HG02588 (cell line): ENCODE data around the gene TNS1.

Experiments used
- ATAC-seq: cut with Tn5 transposase; IDR thresholded peaks from one replicate; pipeline ENCODE4 v1.9.1; 2021; ENCODE audit warnings: mild to moderate bottlenecking, moderate library complexity; ENCODE audit not compliant: unreplicated experiment

The TNS1 gene

DNA sequence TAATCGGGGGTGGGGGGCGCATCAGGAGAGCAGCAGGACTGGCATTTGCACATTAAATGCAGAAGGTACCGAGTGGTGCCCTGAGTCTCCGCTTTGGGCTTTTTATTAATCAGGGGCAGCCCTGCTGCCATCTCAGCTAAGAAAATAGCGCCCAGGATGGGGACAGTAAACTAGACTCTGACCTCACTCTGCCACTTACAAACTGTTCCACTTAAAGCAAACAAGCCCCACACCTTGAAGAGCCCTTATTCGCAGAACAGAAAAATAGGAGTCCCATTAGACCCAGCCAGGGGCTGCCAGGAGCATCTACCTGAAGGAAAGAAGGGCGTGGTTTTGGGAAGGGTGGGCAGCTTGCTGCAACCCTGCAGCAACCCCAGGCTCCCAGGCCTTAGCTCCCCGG is 165.3 kb downstream of the TNS1 start:
- ATAC-seq, result no peak

DNA sequence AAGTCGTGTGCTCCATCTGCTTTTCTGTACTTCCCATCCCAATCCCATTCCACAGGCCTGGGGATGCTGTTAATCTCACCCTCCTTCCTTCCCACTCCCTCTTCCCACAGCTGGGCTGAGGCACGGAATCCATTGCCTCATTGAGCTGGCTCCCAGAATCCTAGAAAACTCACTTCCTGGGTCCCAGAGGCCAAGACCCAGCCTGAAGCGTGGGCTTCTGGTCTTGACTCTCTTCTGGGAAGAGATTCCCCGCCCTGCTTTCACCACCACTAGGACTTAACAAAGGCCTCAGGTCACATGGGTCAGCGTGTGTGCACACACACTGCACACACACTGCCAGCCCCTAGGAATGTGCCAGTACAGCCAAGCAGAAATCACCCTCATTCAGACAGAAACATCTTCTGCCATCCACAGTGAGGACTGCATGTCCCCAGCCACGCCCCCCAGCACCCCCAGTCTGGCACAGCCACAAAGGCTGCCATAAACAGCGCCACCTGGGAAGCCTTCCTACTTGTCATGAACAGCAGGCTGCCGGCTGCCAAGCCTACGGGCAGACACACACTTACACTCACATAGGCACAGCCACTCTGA is 165.8 kb downstream of the TNS1 start:
- no peak for ATAC-seq

DNA sequence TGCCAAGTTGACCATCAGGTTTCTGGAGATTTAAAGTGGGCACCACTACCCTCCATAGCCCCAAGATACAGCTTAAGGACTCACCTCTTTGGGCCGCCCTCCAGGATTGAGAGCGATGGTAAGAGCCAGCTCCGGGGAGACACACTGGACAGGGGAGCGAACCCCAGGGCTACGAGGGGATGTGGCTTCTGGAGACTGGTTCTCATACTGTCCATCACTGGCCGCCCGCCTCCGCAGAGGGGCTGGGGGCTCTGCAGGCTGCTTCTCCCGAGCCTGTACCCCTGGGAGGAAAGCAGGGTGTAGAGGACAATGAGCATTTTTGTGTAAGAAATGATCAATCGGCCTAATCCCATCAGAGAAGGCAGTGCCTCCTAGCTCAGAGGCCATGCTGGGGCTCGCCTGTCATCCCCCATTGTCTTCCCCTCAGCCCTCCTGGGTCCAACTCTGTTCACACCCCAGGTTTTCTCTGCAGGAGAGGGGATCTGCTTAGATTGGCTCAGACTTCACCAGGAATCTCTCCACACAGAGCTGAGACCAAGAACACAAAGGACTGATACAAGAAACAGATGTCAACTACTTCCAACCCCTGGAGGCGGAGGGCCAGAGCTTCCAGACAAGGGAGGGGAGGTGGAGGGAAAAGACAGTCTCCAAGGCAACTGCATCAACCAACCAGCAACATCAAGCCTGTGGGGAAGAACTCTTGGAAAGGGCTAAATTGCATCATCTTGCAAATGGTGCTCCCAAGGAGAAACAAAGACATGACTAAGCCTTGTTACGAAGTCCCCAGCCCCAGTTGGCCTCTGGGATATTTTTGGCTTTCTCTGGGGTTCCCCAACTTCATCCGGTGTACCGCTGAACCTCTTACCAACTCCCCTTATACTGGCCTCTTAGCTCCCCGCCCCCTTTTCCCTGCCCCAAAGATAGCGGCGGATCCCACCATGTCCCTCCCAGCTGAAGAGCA is 166.6 kb downstream of the TNS1 start:
- ATAC-seq, result no peak

DNA sequence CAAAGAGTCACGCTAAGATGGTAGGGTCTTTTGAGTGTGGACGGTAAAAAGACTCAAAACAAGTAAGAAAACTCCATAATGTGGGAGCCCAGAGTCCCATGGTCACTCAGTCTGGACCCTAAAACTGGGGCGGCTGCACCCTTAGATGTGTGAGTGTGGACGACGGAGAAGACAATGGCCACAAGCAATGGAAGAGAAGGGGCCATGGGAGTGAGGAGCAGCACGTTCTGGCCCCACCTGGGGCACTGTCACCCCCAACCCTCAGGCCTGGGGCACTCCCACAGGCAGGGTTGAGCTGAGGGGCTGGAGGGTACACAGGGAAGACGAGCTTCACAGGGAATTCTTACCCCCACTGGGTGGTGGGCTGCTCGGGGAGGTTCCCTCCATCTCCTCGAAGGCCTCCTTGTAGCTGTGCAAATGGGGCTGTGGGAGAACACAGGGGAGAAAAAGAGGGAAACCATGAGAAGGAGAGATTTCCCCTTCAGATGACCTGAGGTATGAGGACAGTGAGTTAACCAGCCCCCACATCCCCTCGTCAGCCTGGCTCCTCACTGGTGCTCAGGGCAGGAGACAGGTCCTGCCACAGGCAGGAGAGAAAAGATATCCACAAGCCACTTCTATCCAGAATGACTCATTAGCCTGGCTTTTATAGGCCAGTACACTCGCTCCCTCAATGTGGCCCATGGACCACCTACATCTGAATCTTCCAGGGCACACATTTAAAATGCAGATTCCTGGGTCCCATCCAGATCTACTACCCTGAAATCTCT is 167.9 kb downstream of the TNS1 start:
- ATAC-seq, result no peak

DNA sequence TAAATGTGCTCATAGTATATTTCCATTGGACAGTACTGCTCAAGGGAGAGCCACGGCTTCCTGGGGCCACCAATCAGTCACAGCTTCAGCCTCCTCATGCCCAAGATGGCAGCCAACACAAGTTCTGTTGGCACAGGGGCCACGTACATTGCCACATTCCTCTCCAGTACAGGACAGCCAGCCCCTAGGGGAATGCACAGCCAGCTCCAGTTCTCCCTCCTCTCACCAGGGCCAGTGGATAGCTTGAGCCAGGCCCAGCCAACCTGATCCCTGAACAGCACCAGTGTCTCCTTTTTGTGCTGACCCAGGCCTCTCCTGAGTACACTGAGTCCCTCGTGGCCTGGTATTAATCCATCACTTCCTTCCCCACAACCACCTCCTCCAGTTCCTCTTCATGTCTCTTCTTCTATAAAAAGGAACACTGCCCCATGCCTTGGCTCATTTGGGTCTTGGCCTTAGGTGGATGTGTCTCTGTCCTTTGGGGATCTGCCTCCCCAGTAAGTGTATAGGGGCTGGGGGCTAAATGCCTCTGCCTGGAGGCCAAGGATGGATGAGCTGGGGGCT is 168.7 kb downstream of the TNS1 start:
- ATAC-seq, result no peak

DNA sequence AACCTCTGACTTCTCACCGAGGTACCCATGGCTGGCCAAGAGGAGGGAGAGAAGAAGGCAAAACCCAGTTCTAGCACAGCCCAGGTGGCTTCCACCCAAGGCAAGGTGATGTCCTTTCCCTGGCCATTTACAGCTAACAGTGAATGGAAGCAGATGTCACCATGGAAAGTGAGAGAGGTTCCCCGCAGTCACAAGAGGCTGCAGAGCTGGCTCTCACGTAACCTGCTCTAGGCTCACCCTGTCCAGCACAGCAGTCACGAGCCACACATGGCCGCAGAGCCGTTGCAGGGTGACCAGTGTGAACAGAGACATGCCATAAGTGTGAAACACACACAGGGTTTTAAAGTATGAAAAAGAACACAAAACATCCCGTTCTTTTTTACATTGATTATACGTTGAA is 169.4 kb downstream of the TNS1 start:
- ATAC-seq, result no peak

DNA sequence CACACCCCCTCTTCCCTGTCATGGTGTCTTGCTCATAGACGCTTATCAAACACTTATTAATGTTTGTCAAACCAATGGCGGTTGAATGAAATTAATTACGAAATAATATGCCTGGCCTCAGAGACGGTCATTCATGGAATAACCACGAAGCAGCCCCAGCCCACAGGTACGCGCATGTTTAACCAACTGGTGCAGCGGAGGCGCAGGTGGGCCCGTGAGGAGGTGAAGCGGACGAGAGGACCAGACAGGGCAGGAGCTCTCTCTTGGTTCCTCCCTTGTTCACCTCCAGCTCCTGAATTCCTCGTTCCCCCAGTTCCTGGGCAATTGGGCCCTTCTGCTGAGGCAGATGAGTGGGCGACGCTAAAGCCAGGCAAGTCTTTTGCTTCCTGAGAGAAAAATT is 169.8 kb downstream of the TNS1 start:
- ATAC-seq, result no peak

DNA sequence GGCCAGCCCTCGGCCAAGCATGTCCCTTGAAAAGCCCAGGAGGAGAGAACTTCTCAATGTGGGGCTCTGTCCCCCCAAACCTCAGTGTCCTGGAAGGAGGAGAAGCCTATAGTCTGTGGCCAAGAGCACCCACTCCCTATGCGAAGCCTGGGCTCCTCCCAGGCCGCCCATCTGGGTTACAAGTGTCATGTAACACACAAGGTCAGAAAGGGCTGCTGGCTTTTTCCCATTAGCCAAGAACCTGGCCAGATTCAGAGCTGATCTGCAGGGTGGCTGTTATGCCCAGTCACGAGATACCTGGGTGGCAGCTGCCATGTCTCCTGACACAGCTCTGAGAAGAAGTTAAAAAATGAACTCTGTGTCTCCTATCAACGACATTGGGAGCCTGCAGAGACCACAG is 170.7 kb downstream of the TNS1 start:
- ATAC-seq, result no peak

DNA sequence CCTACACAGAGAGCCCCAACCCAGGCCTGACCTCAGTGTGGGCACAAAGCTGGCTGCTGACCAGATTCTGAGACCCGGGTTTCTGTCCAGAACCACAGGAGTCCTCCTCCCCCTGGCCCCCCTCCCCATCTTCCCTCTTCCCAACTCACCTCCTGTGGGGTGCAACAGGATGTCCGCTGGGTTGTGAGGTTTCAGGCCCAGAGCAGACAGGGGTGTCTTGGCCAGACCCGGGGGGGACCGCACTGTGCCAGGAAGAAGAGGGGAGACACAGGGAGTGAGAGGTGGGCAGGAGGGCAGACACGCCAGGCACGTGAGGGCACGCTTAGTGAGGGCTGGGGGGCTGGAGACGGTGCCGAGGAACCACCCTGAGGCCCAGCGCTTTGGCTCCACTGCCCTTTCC is 171.5 kb downstream of the TNS1 start:
- ATAC-seq, result no peak

DNA sequence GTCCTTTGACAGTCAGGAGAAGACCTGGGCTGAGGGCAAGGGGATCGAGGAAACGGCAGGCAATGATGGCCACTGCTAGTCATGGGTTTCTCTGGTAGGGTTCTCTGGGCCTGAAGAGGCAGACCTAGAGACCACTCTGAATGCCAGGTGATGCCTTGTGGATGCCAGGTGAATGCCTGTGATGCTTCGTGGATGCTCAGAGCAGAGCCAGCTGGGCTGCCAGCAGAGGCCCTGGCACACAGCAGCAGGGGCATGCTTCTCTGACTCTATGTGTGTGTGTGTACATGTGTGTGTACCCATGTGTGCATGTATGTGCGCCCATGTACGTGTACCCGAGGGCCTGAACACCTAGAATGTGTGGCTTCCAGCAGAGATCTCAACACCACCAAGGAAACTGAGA is 172.0 kb downstream of the TNS1 start:
- no peak for ATAC-seq

DNA sequence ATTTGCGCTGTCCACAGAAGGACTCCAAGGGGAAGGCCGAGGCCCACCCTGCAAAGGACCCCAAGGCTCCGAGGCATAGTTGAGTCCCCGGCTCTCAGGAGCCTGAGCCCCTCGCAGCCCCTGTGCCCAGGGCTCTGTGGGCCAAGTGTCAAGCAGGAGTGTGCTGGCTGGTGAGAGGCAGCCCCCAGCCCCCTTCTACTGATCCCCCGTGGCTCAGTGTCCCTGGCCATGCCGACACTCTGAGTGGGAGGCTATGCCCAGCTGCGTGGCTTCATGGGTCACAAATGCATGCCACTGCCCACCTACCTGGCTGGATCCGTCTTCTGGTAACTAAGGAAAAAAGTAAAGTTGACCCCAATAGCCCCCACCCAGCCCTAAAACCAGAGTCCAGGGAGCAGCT is 172.7 kb downstream of the TNS1 start:
- no peak for ATAC-seq

DNA sequence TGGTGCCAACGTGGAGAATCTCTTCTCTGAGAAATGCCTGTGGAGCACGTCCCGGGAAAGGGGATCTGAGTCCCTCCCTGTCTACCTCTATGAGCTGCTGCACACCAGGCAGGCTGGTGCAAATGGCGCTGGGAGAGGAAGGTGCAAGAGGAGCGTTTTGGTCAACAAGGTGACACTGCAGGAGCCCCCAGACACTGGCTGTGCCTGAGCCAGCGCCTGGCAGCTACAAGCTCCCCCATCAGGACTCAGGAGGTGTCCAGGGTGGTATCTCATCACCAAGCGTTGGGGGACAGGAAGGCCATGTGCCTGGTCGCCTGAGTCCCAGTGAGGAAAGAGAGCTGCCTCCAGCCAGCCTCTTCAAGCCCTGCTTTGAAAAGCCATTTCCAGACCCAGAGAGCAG is 173.4 kb downstream of the TNS1 start:
- ATAC-seq, result no peak

DNA sequence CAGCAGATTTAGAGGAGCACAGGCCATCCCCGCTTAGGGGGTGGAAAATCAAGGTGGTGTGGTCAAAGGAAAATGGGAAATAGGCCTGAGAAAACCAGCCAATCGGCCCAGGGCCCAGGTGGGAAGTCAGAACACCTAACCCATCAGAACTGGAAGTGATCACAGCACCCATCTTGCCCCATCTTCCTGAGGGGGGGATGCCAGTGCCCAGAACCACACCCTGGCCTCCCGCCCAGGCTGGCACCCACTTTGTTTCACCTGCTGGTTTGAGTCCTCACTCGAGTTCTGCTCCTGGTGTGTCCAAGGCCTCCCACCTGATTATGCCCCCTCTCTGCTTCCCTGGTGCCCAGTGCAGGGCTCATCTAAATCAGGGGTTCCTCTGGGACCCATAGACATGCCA is 174.5 kb downstream of the TNS1 start:
- no peak for ATAC-seq

DNA sequence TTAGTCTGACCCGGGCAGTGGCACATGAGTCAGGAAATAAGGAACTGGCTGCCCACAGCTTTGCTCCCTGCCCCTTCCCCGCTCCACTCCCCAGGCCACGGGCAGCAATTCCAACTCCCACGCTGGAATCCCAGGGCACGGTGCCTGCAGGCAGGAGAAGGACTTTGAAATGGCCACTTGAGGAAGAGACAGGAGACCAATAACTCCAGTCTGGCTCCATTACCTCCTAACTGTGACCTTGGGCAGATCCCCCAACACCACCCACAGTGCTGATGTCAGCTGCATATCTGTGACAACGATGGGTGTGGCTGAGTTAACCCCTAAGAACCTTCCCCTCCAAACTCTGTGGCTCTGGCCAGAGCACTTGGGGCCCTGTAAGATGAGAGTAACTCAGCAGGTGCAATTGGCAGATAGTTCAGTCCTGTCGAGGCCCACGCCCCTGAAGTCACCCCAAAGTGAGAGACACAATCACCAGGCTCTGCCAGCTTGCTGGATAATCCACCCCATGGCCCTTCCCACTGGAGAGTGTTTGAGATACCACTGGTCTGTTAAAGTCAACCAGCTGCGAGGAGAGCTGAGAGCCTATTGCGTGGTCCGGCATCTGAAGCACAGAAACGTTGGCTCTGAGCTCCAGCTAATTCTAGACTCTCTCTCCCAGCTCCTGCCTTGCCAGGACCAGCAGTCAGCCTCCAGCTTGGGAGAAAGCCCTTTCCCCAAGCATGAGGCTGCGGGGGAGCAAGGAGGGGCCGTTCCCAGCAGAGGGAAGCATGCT is 175.2 kb downstream of the TNS1 start:
- ATAC-seq, result no peak

DNA sequence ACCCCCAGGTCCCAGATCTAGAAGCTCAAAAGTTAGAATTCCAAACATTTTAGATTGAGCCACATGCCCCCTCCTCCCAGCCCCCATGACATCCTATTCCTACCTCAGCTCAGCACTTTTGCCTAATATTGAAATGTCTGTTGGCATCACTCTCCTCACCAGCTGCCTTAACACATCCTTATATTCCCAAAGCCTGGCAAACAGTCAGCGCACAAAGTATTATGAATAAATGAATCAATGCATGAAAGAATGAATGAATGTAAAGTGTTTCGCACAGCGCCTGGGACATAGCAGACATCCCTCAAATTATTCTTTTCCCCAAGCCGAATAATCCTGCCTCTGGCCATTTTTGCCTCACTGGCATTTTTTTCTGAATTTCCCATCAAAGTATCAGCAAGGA is 175.8 kb downstream of the TNS1 start:
- no peak for ATAC-seq

DNA sequence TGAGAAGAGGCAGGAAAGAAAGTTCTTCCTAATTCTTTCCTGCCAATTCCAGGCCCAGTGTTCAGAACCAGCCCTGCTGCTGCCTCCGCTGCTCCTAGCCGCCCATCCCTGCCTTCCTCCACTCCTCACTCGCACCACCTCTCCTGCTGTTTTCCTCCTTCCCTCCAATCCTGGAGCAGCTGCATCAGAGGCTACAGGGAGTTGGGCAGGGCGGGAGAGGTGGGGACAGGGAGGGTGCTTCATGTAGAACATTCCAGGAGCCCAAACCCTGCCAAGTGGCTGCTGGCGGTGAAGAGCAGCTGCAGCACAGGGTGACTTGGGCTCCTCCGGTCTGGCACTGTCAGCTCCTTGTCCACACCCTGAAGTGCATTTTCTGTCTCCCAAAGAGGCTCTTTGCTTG is 176.3 kb downstream of the TNS1 start:
- no peak for ATAC-seq

DNA sequence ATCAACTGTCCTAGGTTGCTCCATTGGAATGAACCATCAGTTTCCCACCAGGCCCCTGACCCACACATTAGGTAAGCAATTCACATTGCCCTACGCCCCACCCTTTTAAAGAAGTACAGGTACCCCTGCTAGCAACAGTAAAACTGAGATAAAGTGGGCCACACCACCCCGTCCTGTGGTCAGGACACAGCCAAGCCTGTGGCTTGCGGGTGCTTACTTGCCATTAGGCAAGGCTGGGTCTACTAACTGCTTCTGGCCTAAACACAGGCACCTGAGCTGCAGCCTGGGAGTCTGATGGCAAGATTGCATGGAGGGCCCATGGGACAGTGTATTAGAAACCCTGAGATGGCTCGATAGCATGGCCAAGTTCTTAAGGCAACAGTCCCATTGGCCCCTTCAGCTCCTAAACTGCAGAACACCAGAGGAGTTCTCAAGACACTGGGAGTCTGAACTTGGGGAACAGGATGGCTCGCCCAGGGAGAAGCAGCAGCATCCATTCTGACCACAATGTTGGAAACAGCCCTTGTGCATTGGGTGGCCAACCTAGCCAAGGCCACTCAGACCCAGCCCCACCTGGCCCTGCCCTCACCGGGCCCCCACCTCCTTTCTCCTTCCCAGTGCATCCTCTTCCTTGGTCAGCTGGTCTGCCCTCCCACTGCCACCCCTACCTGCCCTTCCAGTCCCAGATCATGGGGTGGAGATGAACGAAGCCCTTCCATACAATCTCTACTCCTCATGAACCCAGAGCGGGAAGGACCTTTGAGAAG is 177.1 kb downstream of the TNS1 start:
- no peak for ATAC-seq

DNA sequence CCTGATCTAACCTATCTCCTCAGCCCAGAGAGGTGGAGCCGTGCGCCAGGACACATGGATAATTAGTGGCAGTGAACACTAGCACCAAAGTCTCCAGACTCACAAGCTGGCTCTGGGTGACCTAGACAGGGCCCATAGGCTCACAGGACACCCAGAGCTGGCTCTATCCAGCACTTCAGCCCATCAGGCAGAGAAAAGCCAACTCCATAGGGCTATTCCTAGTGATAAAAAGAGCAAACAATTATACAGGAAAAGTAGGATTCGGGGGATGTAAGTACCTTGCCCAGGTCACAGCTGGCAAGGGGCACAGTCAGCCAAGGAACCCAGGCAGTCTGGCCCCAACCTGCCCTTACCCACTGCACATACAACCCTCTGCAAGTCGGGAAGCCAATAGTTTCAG is 178.6 kb downstream of the TNS1 start:
- ATAC-seq, result no peak

DNA sequence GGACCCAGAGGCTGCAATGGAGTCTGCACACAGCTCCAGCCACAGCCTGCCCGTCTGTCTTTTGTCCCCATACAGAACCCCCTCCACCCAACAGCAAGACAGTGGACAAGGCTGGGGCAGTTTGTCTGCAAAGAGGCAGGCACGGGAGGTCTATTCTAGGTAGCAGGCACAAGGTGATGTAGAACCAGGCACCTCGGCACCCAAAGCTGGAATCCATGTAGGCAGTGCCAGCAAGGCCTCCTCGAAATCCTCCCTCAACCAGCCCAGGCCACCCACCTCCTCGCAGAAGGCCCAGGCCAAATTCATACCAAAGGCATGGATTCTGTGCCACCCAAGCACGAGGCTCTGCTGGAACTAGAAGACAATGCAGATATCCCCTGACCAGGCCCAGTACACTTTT is 179.2 kb downstream of the TNS1 start:
- ATAC-seq, result no peak
